Astrocyte (in vitro differentiated cells and primary cell): ENCODE measurements around the gene FAN1.

Experiments
- EZH2 ChIP-seq: IDR thresholded peaks from 2 replicates; pipeline ENCODE4 v1.6.1; 2012; ENCODE audit warnings: mild to moderate bottlenecking, low read length, inconsistent platforms; ENCODE audit not compliant: insufficient read depth
- TF ChIP-seq, protein P1 (sequence below): IDR thresholded peaks from 2 replicates; pipeline ENCODE4 v1.5.1; 2011; ENCODE audit warnings: low read depth, mild to moderate bottlenecking, inconsistent platforms, low read length, moderate library complexity; ENCODE audit not compliant: insufficient read depth

DNA sequence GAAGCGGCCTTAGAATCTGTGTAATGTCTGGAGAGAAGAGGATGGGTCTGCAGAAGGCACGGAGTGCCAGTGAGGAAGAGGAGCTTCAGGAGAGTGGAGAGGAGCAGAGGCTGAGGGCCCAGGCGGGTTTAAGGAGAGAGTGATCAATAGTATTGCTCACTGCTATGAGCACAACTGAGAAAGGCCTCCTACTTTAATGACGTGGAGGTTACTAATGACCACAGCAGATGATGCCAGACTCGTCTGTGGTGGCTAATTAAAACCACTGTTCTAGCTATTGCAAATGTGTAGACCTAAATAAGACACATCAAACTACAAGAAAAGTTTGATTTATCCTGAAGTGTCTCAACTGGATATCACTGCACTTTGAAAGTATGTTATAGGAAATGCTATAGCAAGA lies 54.5 kb downstream of the FAN1 start:
- TF ChIP-seq, protein P1, sequence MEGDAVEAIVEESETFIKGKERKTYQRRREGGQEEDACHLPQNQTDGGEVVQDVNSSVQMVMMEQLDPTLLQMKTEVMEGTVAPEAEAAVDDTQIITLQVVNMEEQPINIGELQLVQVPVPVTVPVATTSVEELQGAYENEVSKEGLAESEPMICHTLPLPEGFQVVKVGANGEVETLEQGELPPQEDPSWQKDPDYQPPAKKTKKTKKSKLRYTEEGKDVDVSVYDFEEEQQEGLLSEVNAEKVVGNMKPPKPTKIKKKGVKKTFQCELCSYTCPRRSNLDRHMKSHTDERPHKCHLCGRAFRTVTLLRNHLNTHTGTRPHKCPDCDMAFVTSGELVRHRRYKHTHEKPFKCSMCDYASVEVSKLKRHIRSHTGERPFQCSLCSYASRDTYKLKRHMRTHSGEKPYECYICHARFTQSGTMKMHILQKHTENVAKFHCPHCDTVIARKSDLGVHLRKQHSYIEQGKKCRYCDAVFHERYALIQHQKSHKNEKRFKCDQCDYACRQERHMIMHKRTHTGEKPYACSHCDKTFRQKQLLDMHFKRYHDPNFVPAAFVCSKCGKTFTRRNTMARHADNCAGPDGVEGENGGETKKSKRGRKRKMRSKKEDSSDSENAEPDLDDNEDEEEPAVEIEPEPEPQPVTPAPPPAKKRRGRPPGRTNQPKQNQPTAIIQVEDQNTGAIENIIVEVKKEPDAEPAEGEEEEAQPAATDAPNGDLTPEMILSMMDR, result no peak
- no peak for TF ChIP-seq EZH2
